EH (cell line): ENCODE results near the gene SGCD.
A peak's percentile ranks its signal among the peaks of the same experiment; 100 is the strongest.

Experiments used
- DNase-seq: peaks from one replicate; pipeline ENCODE4 v3.0.0-alpha.2; 2015; ENCODE audit warnings: low read depth

The SGCD gene

GRCh38 chr5:156361436-156362109 is 34.6 kb downstream of the SGCD start:
- DNase-seq, result peak; percentile 69

- DNase-seq, result no peak
Observed at GRCh38 chr5:156363861-156364260, 36.9 kb downstream of the SGCD start.

- peak; percentile 29 for DNase-seq
Observed at GRCh38 chr5:156366521-156366920, 39.6 kb downstream of the SGCD start.

- DNase-seq, result peak; percentile 83
Observed at GRCh38 chr5:156367597-156367996, 40.6 kb downstream of the SGCD start.

- no peak for DNase-seq
Observed at GRCh38 chr5:156375895-156376495, 49.0 kb downstream of the SGCD start.

GRCh38 chr5:156376751-156377150 is 49.8 kb downstream of the SGCD start:
- no peak for DNase-seq

DNA sequence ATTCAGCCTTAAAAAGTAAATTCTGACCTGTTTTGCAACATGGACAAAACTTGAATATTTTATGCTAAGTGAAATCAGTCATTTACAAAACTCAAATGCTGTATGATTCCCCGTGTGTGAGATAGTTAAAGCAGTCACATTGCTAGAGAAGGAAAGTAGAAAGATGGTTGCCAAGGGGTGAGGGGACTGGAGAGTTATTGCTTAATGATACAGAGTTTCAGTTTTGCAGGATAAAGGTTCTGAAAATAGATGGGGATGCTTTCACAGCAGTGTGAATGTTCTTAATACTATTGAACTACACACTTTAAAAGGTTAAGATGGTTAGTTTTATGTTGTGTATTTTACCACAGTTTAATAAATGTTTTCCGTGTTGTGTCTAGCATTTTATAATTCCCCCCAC is 51.2 kb downstream of the SGCD start:
- DNase-seq, result no peak

DNA sequence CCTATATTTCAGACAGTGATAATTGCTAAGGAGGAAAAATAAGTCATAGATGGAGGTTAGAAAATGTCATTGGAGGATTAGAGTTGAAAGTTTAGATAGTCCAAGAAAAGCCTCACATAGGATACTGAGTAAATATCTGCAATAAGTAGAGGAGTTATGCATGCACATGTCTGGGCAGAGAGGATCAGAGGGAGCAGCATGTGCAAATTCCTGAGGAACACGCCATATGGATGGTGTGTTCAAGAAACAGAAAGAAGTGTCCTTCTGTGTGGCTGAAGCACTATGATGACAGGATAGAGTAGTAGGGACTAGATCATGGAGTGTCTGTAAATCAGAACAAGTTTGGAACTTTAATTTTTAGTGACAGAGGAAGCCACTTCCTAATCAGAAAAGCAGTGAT is 52.2 kb downstream of the SGCD start:
- DNase-seq, result no peak

GRCh38 chr5:156380848-156381247 is 53.9 kb downstream of the SGCD start:
- peak; percentile 65 for DNase-seq

DNA sequence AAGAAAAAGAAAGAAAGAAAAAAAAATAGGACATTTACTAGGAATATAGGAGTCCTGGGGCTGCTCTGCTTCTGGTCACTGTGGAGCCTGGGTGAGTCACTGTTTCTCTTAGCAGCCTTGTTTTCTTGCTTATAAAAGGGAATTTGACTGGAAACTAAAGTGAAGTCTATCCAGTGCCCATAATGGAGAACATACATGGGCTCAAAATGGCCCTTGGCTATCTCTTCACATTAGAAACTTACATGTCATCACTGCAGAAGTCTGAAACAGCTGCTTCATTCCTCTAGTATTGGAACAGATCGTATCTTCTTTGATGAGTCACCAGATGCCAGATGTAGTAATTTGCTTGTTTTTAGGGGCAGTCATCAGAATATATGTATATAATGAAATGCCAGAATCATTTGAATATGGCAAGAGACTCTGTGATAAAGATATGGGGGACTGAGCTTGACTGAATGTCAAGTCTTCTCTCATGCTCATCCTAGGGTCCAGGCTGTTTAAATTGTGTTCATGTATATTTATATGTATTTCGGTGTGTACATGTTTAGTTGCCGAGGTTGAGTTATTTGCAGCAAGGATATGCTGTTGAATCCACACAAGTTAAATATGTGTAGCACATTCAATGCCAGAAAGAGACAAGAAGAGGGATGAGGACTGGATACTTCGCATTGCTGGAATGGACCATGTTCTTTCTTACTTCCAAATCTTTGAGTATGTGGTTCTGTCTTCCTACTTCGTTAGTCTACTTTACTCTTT is 56.7 kb downstream of the SGCD start:
- peak; percentile 75 for DNase-seq

GRCh38 chr5:156385416-156385815 is 58.5 kb downstream of the SGCD start:
- DNase-seq, result no peak

DNA sequence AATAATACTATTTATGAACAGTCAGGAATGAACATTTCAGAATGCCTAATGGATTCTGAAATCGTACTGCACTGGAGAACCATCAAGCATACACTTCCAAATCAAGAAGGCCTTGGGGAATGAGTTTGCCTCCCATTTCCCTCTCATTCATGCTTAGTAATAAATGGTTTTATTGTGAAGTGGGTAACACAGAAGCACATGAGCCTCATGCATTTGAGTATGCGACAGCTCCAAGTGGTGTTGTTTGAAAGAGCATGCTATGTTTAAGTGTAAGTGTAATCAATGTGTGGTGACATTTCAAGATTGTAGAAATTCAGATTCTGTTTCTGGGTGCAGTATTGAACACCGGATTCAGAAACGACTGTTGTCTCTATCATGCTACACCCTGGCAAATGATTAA is 60.0 kb downstream of the SGCD start:
- no peak for DNase-seq

DNA sequence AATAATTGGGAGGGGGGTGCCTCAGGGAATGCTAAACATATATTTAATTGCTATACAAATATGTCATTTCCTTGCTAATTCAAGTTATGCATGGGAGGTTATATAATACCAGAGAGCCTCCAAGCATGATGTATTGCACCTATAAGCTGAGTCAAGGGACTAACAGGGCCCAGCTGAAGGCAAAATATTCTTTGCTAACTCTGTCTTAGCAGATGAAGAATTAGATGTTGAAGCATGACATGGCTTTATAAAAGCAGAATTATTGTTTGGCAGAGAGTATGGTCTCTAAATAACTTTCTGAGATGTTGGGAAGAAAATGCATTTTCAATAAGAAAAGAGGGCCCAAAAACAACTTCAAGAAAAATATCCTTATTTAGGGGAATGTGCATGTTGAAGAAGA is 60.4 kb downstream of the SGCD start:
- DNase-seq, result no peak

- DNase-seq, result no peak
Observed at GRCh38 chr5:156388233-156388632, 61.3 kb downstream of the SGCD start.

- no peak for DNase-seq
Observed at GRCh38 chr5:156391139-156391538, 64.2 kb downstream of the SGCD start.

DNA sequence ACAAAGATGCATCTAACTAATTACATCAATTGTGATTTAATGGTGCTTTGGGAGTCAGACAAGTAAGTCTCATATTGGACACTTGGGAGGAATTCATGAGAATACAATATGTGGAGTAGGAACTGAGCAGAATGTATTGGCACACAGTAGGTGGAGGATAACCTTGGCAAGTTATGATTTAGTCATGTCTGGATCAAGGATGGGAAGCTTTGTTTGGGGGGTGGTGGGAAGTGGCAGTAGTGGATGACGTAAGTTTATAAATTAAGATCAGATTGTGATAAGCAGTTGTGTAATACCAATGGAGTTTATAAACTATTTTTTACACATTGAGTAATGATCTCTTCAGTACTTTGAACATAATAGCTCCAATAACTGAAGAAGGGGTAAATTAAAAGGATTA is 67.0 kb downstream of the SGCD start:
- no peak for DNase-seq

DNA sequence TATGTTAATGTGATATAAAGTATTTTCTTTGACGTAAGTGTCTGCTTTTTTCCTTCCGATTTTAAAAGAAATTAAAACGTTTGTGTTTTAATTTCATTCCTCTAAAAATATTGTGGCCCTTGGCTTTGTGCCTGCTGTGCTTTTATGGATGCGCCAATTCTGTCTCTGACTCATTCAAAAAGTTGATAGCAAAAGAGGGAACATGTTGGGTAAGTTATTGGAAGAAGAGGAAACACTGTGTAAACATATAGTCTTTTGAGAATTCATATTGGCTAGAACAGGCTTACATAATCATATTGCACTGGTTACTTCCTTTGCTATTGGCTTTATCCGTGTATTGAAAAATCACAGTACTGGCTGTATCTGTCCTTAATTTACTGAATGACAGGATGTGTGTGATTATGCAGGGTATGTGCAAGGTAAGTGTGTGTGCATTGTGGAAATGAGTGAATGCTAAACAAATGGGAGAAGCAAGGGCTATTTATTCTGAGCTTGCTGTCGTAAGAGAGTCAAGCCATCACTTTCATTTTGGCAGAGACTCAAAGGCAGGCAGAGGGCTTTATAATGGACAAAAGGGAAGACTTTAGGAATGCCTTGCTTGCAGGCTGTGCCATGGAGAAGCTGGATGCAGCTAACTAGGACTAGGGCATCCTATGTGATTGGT is 67.8 kb downstream of the SGCD start:
- no peak for DNase-seq

GRCh38 chr5:156395306-156395675 is 68.3 kb downstream of the SGCD start:
- DNase-seq, result no peak

GRCh38 chr5:156396063-156396829 is 69.3 kb downstream of the SGCD start:
- DNase-seq, result peak; percentile 54

DNA sequence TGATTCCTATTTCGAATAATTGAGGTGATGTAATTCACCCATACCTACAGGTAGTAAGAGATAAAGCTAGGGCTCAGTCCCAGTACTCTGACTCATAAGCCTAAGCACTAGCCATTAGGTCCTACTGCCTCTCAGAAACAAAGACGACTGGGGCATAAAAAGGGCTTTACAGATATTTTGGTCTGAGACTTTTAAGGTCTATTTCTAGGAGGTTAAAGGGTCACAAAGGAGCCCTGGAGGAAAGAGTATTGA is 69.8 kb downstream of the SGCD start:
- DNase-seq, result no peak

DNA sequence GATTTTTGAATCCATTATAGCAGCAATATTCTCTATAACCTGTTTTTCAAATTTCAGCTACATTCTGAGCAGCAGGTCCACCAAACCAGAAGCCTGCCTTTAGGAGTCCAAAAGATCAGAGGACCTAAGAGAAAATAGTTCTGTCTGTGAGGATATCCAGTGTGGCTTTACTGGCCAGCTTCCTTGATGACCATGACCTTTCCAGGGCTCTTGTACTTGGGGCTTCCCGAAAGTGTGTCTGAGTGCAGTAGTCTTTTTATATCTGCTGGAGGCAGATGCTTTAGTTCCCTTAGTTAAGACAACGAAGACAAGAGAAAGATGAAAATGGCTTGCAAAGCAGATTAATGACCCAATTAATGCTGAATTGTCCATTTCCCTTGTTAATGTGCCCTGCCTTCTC is 72.4 kb downstream of the SGCD start:
- DNase-seq, result no peak

DNA sequence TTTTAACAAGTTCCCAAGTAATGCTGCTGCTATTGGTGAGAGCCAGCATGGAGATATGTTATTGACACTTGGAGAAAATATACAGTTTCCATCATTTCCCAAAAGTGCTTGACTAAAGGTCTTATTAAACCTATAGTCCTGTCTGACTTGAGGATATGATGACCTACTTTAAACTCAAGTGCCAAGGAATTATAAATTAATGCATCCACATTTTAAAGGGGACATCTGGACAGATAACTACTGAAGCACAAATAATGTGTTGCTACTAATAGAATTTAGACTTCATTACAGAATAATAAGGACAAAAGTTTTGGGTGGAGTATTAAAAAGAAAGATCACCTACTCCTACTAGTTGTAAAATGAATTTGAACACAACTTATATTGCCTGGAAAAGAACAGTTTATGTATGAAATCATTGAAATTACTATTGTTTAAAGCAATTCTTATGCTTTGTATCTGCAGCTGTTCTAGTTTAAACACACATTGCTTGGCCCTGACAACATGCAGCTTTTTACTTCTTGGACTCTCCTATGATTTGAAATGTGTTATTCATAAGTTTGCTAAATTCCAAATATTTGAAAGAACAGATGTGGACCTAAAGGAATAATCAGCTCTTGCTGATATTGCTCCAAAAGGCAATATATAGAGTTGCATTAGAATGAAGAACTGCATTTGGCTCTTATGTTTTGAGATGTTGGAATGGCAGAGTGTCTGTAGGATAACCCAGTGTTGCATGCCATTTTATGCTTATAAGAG is 73.4 kb downstream of the SGCD start:
- DNase-seq, result no peak
